ENCODE measurements around the gene DLGAP1.

The DLGAP1 gene

GRCh38 chr18:3821524-3821923, 633.6 kb downstream of the DLGAP1 start:
- no peak for TF ChIP-seq FOXM1 (IDR thresholded peaks at IDR 0.05; ENCODE audit: borderline replicate concordance, low read depth)

GRCh38 chr18:3819961-3820360, 635.1 kb downstream of the DLGAP1 start:
- TF ChIP-seq NFIC (IDR thresholded peaks at IDR 0.05) = no peak

DNA sequence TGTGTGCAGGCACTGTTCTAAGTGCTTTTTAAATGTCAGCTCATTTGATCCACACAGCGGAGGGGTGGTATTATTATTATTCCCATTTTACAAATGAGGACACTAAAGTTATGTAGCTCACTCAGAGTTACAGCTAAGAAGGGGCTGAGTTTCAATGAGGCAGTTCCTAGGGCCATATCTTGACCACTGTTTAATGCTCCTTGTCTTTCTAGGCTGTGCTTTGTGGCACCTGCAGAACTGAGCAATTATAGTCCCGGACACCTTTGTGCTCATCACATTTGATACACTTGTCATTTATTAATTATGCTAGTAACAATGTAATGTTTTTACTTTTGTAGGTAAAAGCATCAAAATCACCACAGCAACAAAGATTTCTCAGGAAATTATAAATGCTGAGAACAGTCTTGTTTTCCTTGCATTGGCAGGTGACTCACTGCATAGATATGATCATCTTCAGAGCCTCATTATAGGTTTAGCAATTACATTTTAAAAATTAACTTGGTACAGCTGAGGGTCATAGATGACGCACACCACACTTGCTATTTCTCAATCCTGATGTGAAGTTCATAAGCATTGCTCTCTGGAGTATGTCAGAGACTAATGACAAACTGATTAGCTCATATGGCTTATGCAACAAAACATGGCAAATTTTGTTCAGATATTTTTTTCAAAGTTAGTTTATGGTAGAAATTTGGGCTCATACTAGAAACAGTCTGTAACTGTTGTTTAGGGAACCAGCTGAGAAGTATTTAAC, 638.3 kb downstream of the DLGAP1 start:
- TF ChIP-seq FOXM1 (IDR thresholded peaks at IDR 0.05; ENCODE audit: borderline replicate concordance, low read depth) (no peak), TCF12 (IDR thresholded peaks at IDR 0.05; ENCODE audit: low read depth) (no peak), CEBPB (IDR thresholded peaks at IDR 0.05) (no peak), YY1 (IDR thresholded peaks at IDR 0.05; ENCODE audit: low read depth) (no peak), CREB1 (IDR thresholded peaks at IDR 0.05; ENCODE audit: low read depth) (no peak), TAF1 (IDR thresholded peaks at IDR 0.05; ENCODE audit: low read depth) (no peak), EP300 (IDR thresholded peaks at IDR 0.05; ENCODE audit: borderline replicate concordance) (no peak), EGR1 (IDR thresholded peaks at IDR 0.05) (no peak), ZBTB7A (IDR thresholded peaks at IDR 0.05; ENCODE audit: low read depth) (no peak), REST (IDR thresholded peaks at IDR 0.05; ENCODE audit: low read depth) (no peak), NFIC (IDR thresholded peaks at IDR 0.05) (no peak), RAD21 (IDR thresholded peaks at IDR 0.05; ENCODE audit: low read depth) (no peak), TEAD4 (IDR thresholded peaks at IDR 0.05) (no peak)
- TF ChIP-seq, protein P1, sequence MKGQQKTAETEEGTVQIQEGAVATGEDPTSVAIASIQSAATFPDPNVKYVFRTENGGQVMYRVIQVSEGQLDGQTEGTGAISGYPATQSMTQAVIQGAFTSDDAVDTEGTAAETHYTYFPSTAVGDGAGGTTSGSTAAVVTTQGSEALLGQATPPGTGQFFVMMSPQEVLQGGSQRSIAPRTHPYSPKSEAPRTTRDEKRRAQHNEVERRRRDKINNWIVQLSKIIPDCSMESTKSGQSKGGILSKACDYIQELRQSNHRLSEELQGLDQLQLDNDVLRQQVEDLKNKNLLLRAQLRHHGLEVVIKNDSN (IDR thresholded peaks at IDR 0.05) = no peak
- TF ChIP-seq, protein P2, sequence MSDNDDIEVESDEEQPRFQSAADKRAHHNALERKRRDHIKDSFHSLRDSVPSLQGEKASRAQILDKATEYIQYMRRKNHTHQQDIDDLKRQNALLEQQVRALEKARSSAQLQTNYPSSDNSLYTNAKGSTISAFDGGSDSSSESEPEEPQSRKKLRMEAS (IDR thresholded peaks at IDR 0.05) = no peak

DNA sequence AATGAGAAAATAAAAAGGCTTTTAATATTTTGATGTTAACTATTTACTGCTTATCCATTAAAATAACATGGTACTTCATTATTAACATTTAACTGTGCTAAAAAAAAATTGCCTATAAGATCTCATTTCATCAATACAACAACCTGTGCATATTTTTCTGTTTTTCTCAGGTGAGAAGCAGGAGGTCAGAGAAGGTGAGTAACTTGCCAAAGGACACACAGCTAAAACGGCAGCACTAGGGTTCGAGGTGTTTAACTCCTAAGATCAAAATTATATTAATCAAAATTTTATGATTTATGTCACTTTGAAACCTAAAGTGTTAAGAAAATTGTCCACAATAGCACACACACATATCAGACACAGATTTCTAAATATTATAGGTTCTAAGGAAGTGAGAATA, 639.1 kb downstream of the DLGAP1 start:
- TF ChIP-seq TEAD4 (IDR thresholded peaks at IDR 0.05) = no peak
- no peak for TF ChIP-seq EP300 (IDR thresholded peaks at IDR 0.05; ENCODE audit: borderline replicate concordance)
- no peak for TF ChIP-seq TAF1 (IDR thresholded peaks at IDR 0.05; ENCODE audit: low read depth)
- TF ChIP-seq EGR1 (IDR thresholded peaks at IDR 0.05) = no peak
- TF ChIP-seq NFIC (IDR thresholded peaks at IDR 0.05) = no peak
- no peak for TF ChIP-seq FOXM1 (IDR thresholded peaks at IDR 0.05; ENCODE audit: borderline replicate concordance, low read depth)
- TF ChIP-seq CEBPB (IDR thresholded peaks at IDR 0.05) = no peak
- no peak for TF ChIP-seq TCF12 (IDR thresholded peaks at IDR 0.05; ENCODE audit: low read depth)
- no peak for TF ChIP-seq YY1 (IDR thresholded peaks at IDR 0.05; ENCODE audit: low read depth)
- no peak for TF ChIP-seq ZBTB7A (IDR thresholded peaks at IDR 0.05; ENCODE audit: low read depth)
- TF ChIP-seq REST (IDR thresholded peaks at IDR 0.05; ENCODE audit: low read depth) = no peak
- TF ChIP-seq, protein P2 (IDR thresholded peaks at IDR 0.05) = no peak

DNA sequence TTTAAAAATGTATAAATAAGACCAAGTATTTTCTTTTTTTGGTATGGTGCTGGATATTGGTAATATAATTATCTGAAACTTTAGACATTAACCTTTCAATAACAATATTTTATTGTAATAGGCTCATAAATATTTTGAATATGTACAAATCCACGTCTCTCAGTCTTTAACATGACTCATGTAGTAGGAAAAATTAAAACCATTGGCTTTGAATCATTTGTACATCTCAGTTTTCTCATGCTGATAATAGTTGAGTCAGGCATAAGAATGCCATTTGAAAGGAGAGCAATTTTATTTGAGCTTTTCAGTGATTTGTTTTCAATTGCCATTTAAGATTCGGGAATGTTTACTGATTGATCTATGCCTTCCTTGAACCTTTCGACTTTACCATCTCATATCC, 640.3 kb downstream of the DLGAP1 start:
- TF ChIP-seq NFIC (IDR thresholded peaks at IDR 0.05) (no peak), CREB1 (IDR thresholded peaks at IDR 0.05; ENCODE audit: low read depth) (no peak), EP300 (IDR thresholded peaks at IDR 0.05; ENCODE audit: borderline replicate concordance) (no peak), FOXM1 (IDR thresholded peaks at IDR 0.05; ENCODE audit: borderline replicate concordance, low read depth) (no peak), EGR1 (IDR thresholded peaks at IDR 0.05) (no peak), ZBTB7A (IDR thresholded peaks at IDR 0.05; ENCODE audit: low read depth) (no peak), TEAD4 (IDR thresholded peaks at IDR 0.05) (no peak), REST (IDR thresholded peaks at IDR 0.05; ENCODE audit: low read depth) (no peak), TCF12 (IDR thresholded peaks at IDR 0.05; ENCODE audit: low read depth) (no peak), TAF1 (IDR thresholded peaks at IDR 0.05; ENCODE audit: low read depth) (no peak), CEBPB (IDR thresholded peaks at IDR 0.05) (no peak), YY1 (IDR thresholded peaks at IDR 0.05; ENCODE audit: low read depth) (no peak)
- TF ChIP-seq, protein P2 (IDR thresholded peaks at IDR 0.05) = no peak
- TF ChIP-seq, protein P1 (IDR thresholded peaks at IDR 0.05) = no peak

Data from Ishikawa (cell line).